M059J (cell line): ENCODE results near the gene GATAD2A. TPM values are rescaled to one million over a fixed set of nuclear protein-coding genes. Genes with fewer than 3 reads are reported as not detected.
A peak's percentile ranks its signal among the peaks of the same experiment; 100 is the strongest.
"Not testable (repeated sequence)": the region's sequence is repeated elsewhere in the genome, so short reads cannot be mapped to it uniquely, and the experiment has no call there.

ENCODE experiments used
- DNase-seq: peaks from one replicate; pipeline ENCODE4 v3.0.0-alpha.2; 2012; ENCODE audit warnings: low read depth
- total RNA-seq: library from RNA; depleted of rRNA; stranded (reverse); fragments of >200 nt; shearing (Covaris generic); gene quantifications from 2 replicates; pipeline ENCODE4 v1.2.3, GENCODE V29; 2014

Gene GATAD2A
- total RNA-seq, 1 experiment from 2014 or later, result 48.7 TPM

GRCh38 chr19:19445911-19446361, 40.5 kb downstream of the GATAD2A start:
- DNase-seq, result peak; percentile 51

- no peak for DNase-seq
Observed at GRCh38 chr19:19446655-19447437, 41.4 kb downstream of the GATAD2A start.

GRCh38 chr19:19447536-19448237, 42.2 kb downstream of the GATAD2A start:
- no peak for DNase-seq

GRCh38 chr19:19448238-19448544, 42.7 kb downstream of the GATAD2A start:
- no peak for DNase-seq

GRCh38 chr19:19451429-19452242, 46.2 kb downstream of the GATAD2A start:
- DNase-seq, result no peak

GRCh38 chr19:19452243-19453124, 47.0 kb downstream of the GATAD2A start:
- DNase-seq, result no peak

GRCh38 chr19:19453125-19453454, 47.6 kb downstream of the GATAD2A start:
- no peak for DNase-seq

- DNase-seq, result not testable (repeated sequence)
Observed at GRCh38 chr19:19455166-19455919, 49.9 kb downstream of the GATAD2A start.

GRCh38 chr19:19457671-19458070, 52.2 kb downstream of the GATAD2A start:
- no peak for DNase-seq

GRCh38 chr19:19458110-19458816, 52.8 kb downstream of the GATAD2A start:
- DNase-seq, result no peak

- DNase-seq, result peak; percentile 55
Observed at GRCh38 chr19:19459073-19459472, 53.6 kb downstream of the GATAD2A start.

GRCh38 chr19:19459707-19460251, 54.3 kb downstream of the GATAD2A start:
- DNase-seq, result peak; percentile 74

GRCh38 chr19:19460258-19460731, 54.8 kb downstream of the GATAD2A start:
- DNase-seq, result no peak

GRCh38 chr19:19460761-19461265, 55.3 kb downstream of the GATAD2A start:
- no peak for DNase-seq

- no peak for DNase-seq
Observed at GRCh38 chr19:19461306-19461670, 55.8 kb downstream of the GATAD2A start.

- DNase-seq, result no peak
Observed at GRCh38 chr19:19461671-19462622, 56.5 kb downstream of the GATAD2A start.

GRCh38 chr19:19463348-19464117, 58.1 kb downstream of the GATAD2A start:
- DNase-seq, result no peak
